BLaER1 (cell line): ENCODE results near the gene RASL12.
"Not testable (repeated sequence)": the region's sequence is repeated elsewhere in the genome, so short reads cannot be mapped to it uniquely, and the experiment has no call there.

Experiments
- H3K27ac ChIP-seq: shearing (Covaris generic); formaldehyde crosslinking; 2 replicates; pipeline ENCODE4 v1.8.1; 2022
- H3K27me3 ChIP-seq: shearing (Covaris generic); formaldehyde crosslinking; 2 replicates; pipeline ENCODE4 v1.8.1; 2022
- H3K36me3 ChIP-seq: shearing (Covaris generic); formaldehyde crosslinking; 2 replicates; pipeline ENCODE4 v1.8.1; 2022
- H3K4me1 ChIP-seq: shearing (Covaris generic); formaldehyde crosslinking; 2 replicates; pipeline ENCODE4 v1.8.1; 2022
- H3K4me2 ChIP-seq: shearing (Covaris generic); formaldehyde crosslinking; 2 replicates; pipeline ENCODE4 v1.8.1; 2022
- H3K4me3 ChIP-seq: shearing (Covaris generic); formaldehyde crosslinking; 2 replicates; pipeline ENCODE4 v1.8.1; 2022
- H3K9ac ChIP-seq: shearing (Covaris generic); formaldehyde crosslinking; 2 replicates; pipeline ENCODE4 v1.8.1; 2022
- H3K9me3 ChIP-seq: shearing (Covaris generic); formaldehyde crosslinking; 2 replicates; pipeline ENCODE4 v1.8.1; 2022
- H4K20me1 ChIP-seq: shearing (Covaris generic); formaldehyde crosslinking; 2 replicates; pipeline ENCODE4 v1.8.1; 2022
- Cebpa-rat ChIP-seq: shearing (Covaris generic); IDR thresholded peaks from 2 replicates; pipeline ENCODE4 v1.8.1; 2022

RASL12 gene

DNA sequence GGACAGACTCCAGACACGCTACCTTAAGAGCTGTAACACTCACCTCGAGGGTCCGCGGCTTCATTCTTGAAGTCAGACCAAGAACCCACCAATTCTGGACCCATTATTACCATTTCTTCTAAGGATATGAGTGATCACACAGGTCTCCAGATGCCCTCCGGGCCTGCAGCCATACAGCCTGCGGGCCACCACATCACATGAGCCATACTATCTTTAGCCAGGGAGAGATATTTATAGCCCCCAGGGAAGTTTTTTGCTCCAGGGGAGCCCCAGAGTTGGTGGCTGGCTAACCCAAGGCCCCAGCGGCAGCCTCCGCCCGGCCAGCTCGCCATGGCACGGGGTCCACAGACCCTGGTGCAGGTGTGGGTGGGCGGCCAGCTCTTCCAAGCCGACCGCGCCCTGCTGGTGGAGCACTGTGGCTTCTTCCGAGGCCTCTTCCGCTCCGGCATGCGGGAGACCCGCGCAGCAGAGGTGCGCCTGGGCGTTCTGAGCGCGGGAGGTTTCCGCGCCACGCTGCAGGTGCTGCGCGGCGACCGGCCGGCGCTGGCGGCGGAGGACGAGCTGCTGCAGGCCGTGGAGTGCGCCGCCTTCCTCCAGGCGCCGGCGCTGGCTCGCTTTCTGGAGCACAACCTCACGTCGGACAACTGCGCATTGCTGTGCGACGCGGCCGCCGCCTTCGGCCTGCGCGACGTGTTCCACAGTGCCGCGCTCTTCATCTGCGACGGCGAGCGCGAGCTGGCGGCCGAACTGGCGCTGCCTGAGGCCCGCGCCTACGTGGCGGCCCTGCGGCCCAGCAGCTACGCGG is 8.9 kb upstream of the RASL12 start, which contains the start of gene KBTBD13:
TSS of gene KBTBD13 (plus strand) at position 261 of the 805 bp plus-strand sequence. CDS start at position 331, 70 bp downstream.
- TF ChIP-seq Cebpa-rat, result no peak
- Histone ChIP-seq H4K20me1 (no peaks in the 10 kb centered on the region), H3K4me3 (peak within 1 kb of the TSS; percentile 50), H3K4me2 (peak within 1 kb of the TSS; percentile 96), H3K36me3 (no peaks in the 10 kb centered on the region), H3K4me1 (peaks cover 53% of the 10 kb centered on the region), H3K9me3 (peaks cover 16% of the 10 kb centered on the region), H3K9ac (peak within 1 kb of the TSS; percentile 77), H3K27ac (peak within 1 kb of the TSS; percentile 89), H3K27me3 (no peaks in the 10 kb centered on the region)

GRCh38 chr15:65075607-65076395 is 8.0 kb upstream of the RASL12 start:
- Histone ChIP-seq H3K9ac (peak overlapping the region; percentile 77), H3K4me3 (peak overlapping the region; percentile 50), H3K4me1 (peaks cover 56% of the 10 kb centered on the region), H3K27ac (peak overlapping the region; percentile 89), H3K4me2 (peak overlapping the region; percentile 96), H3K9me3 (peaks cover 16% of the 10 kb centered on the region)
- H4K20me1 ChIP-seq, H3K36me3 ChIP-seq, H3K27me3 ChIP-seq: not testable (repeated sequence)

- Histone ChIP-seq H3K4me1 (peaks cover 64% of the 10 kb centered on the region), H3K9me3 (peaks cover 16% of the 10 kb centered on the region)
- H3K4me3 ChIP-seq, H3K36me3 ChIP-seq, H3K27me3 ChIP-seq, H3K9ac ChIP-seq, H4K20me1 ChIP-seq, H3K4me2 ChIP-seq, H3K27ac ChIP-seq: not testable (repeated sequence)
Measured at GRCh38 chr15:65074946-65075345, 7.2 kb upstream of the RASL12 start.

DNA sequence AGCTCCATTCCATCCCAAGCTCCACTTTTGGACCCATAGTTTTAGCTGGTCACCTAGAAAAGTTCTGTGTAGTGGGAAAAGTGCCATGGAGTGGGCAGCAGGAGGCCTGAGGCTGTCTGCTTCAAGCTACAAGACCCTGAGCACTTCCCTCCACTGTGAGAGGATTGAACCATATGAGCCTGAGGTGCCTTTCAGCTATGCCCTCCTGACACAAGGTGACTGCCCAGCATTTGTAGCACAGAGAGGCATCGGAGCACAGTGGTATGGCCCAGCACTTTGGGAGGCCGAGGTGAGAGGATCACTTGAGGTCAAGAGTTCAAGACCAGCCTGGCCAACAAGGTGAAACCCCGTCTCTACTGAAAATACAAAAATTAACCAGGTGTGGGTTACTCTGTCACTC is 4.8 kb upstream of the RASL12 start:
- TF ChIP-seq Cebpa-rat, result no peak
- Histone ChIP-seq H3K9me3 (peaks cover 16% of the 10 kb centered on the region), H3K27me3 (peaks cover 7% of the 10 kb centered on the region; the same call in 1 of the 2 replicates), H4K20me1 (no peaks in the 10 kb centered on the region), H3K27ac (peak overlapping the region; percentile 74), H3K9ac (no peak overlapping the region), H3K4me2 (peak overlapping the region; percentile 88), H3K4me3 (no peak overlapping the region), H3K4me1 (peaks cover 75% of the 10 kb centered on the region), H3K36me3 (no peaks in the 10 kb centered on the region)

DNA sequence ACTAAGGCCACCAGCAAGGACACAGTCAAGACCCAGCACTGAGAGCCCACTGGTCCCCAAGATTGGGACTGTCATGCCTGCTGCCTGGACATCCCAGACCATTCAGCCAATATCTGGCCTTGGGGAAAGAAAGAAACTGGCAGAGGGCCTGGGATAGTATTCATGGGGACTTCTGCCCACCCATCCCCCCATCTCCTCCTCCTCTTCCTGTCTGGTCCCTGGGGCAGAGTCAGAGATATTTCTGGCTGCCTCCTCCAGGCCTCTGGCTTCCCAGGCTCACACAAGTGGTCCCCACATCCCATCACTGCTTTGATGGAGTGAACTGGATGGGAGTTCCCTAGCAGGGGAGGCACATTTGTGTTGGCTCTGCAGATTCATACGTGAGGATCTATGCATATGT is 4.2 kb upstream of the RASL12 start:
- Histone ChIP-seq H3K9ac (peak overlapping the region; percentile 52; the same call in 1 of the 2 replicates), H4K20me1 (no peaks in the 10 kb centered on the region), H3K4me2 (peak overlapping the region; percentile 88), H3K27ac (peak overlapping the region; percentile 74), H3K9me3 (peaks cover 16% of the 10 kb centered on the region), H3K27me3 (peaks cover 12% of the 10 kb centered on the region; the same call in 1 of the 2 replicates), H3K4me1 (peaks cover 75% of the 10 kb centered on the region), H3K4me3 (peak overlapping the region; percentile 48), H3K36me3 (no peaks in the 10 kb centered on the region)
- TF ChIP-seq Cebpa-rat, result no peak

DNA sequence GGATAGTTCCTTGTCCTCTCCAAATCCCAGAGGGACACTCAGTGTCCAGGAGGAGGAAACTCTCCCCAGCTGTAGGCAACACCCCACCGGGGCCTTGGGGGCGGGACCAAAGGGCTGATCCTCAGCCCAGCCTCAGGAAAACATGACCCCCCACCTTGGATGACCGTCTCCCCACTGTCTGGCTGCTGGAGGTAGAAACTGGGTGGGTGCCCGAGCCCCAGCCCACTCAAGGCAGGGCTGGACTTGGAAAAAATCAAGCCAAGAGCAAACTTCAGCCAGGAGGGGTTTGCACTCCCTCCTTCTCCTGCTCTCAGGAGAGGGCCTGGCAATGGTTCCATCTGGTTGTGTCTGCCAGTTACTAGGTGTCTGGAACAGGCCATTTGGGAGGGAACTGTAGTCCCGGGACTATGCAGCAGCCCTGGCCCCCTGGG is 3.6 kb upstream of the RASL12 start:
- Histone ChIP-seq H3K4me2 (peak overlapping the region; percentile 88), H3K4me1 (peaks cover 75% of the 10 kb centered on the region), H3K4me3 (peak overlapping the region; percentile 48; the same call in 1 of the 2 replicates), H3K27ac (peak overlapping the region; percentile 74), H4K20me1 (no peaks in the 10 kb centered on the region), H3K27me3 (peaks cover 12% of the 10 kb centered on the region; the same call in 1 of the 2 replicates), H3K36me3 (no peaks in the 10 kb centered on the region), H3K9ac (peak overlapping the region; percentile 52; the same call in 1 of the 2 replicates), H3K9me3 (peaks cover 16% of the 10 kb centered on the region)
- no peak for TF ChIP-seq Cebpa-rat

DNA sequence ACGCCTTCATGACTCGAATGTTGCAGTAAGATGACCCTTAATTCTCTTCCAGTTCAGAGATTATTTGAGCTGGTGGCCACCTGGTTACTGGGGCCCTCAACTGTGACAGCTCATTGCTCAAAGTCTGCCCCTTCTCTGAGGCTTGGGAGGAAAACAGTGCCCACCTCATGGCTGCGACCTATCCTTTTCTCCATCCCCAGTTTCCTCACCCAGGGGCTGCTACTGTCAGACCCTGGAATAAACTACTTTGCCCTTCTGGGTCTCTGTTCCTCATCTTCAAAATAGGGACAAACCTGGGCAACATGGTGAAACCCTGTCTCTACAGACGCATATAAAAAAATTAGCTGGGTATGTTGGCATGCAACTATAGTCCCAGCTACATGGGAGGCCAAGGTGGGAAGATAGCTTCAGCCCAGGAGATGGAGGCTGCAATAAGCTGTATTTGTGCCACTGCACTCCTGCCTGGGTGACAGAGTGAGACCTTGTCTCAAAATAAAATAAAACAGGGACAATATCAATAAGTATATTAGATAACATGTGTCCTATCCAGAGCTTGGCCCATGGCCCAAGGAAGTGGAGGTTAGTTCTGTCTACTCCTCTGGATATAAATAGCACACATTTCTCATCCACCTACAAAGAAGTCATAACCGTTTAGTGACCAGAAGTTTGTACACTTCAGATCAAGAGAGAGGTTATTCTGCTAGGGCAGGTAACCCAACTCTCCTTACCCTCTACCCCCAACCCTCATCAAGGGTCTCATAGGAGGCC is 2.2 kb upstream of the RASL12 start:
- Histone ChIP-seq H3K4me3 (no peak overlapping the region), H3K4me1 (peaks cover 81% of the 10 kb centered on the region), H4K20me1 (no peaks in the 10 kb centered on the region), H3K9me3 (peaks cover 16% of the 10 kb centered on the region), H3K9ac (no peak overlapping the region), H3K36me3 (no peaks in the 10 kb centered on the region), H3K4me2 (peak overlapping the region; percentile 88), H3K27ac (peak overlapping the region; percentile 74; the same call in 1 of the 2 replicates), H3K27me3 (peaks cover 12% of the 10 kb centered on the region; the same call in 1 of the 2 replicates)
- TF ChIP-seq Cebpa-rat, result no peak

- Histone ChIP-seq H3K9me3 (peaks cover 12% of the 10 kb centered on the region), H3K4me2 (peak overlapping the region; percentile 88), H3K4me3 (no peak overlapping the region), H3K9ac (no peak overlapping the region), H3K4me1 (peaks cover 84% of the 10 kb centered on the region), H3K27ac (no peak overlapping the region), H3K27me3 (peaks cover 12% of the 10 kb centered on the region; the same call in 1 of the 2 replicates), H3K36me3 (no peaks in the 10 kb centered on the region), H4K20me1 (no peaks in the 10 kb centered on the region)
- no peak for TF ChIP-seq Cebpa-rat
Measured at GRCh38 chr15:65069179-65069578, 1.4 kb upstream of the RASL12 start.

DNA sequence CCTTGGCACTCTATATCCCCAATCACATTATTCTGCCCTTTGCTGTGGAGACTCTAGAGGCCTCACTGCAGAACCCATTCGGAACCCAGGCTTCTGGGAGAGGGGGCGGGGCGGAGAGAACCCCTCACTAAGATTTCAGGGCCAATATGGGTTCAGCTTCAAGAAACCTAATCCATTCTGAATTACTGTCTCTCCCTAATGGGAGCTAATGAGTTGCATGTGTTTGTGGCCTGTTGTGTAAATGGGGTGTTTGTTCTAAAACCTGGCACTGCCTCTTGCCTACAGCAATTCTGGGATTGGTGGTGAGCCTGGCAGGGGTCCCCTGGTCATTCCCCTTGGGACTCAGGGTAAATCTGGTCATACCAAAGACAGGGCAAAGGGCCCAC is 605 bp upstream of the RASL12 start:
- H3K9me3 ChIP-seq, result peaks cover 10% of the 10 kb centered on the region
- no peak overlapping the region for H3K9ac ChIP-seq
- peaks cover 84% of the 10 kb centered on the region for H3K4me1 ChIP-seq
- TF ChIP-seq Cebpa-rat, result no peak
- peak overlapping the region; percentile 73; the same call in 1 of the 2 replicates for H3K27ac ChIP-seq
- H4K20me1 ChIP-seq, result no peaks in the 10 kb centered on the region
- H3K4me3 ChIP-seq, result no peak overlapping the region
- H3K4me2 ChIP-seq, result peak overlapping the region; percentile 88
- no peaks in the 10 kb centered on the region for H3K36me3 ChIP-seq
- H3K27me3 ChIP-seq, result peaks cover 12% of the 10 kb centered on the region; the same call in 1 of the 2 replicates
